Mucosa of stomach (tissue), 1 donor: Measurements from ENCODE around the gene TXNDC5.

ENCODE experiments used
- H3K27me3 ChIP-seq: one replicate; pipeline ENCODE4 v1.7.0; 2013; ENCODE audit warnings: mild to moderate bottlenecking, low read length; ENCODE audit not compliant: control insufficient read depth, insufficient read depth
- H3K36me3 ChIP-seq: one replicate; pipeline ENCODE4 v1.7.0; 2013; ENCODE audit warnings: low read length; ENCODE audit not compliant: control insufficient read depth, insufficient read depth
- H3K4me1 ChIP-seq: one replicate; pipeline ENCODE4 v1.7.0; 2013; ENCODE audit warnings: mild to moderate bottlenecking, low read length; ENCODE audit not compliant: control insufficient read depth, insufficient read depth
- H3K4me3 ChIP-seq: one replicate; pipeline ENCODE4 v1.7.0; 2013; ENCODE audit warnings: low read length
- H3K9ac ChIP-seq: one replicate; pipeline ENCODE4 v1.7.0; 2013; ENCODE audit warnings: mild to moderate bottlenecking, low read length, moderate library complexity
- H3K9me3 ChIP-seq: one replicate; pipeline ENCODE4 v1.7.0; 2013; ENCODE audit warnings: mild to moderate bottlenecking, low read length, moderate library complexity; ENCODE audit not compliant: control insufficient read depth
- donor health status: Pancreatic carcinoma.

Gene TXNDC5

DNA sequence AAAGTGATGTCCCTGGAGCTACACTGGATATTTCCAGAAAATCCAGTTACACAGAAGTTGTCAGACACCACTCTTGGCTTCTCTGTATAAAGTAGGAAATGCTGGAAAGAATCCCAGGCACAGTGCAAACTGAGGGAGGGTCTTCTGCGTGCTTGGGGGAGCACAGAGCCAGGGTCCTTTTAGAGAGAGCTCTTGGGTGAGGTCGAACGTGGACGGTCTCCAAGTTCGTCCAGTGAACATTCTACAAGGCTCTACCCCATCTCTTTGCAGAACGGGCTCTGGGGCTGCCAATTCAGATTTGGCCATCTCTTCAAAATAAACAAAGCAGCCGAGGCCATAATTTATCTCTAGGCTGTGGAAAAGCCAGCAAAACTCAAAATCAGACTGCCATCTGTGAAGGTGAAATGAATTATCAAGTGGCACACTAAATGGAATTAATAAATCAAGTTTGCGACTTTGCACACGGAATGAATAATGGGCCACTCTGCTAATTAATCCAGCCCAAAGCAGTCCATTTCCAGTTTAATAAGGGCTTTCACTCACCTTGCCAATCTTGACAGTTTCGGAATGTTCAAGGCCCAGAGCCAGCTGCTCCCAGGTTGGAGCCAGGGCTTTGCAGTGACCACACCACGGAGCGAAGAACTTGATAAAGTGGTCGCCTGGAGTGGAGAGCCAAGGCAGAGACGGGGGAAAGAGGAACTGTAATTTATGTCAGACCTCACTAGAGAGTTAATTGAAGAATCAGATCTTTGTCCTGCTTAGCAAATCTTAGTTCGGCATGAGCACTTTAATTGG, 19.3 kb downstream of the TXNDC5 start:
- Histone ChIP-seq H3K36me3 (peaks cover 5% of the 10 kb centered on the region), H3K4me1 (no peaks in the 10 kb centered on the region), H3K9me3 (no peaks in the 10 kb centered on the region), H3K9ac (no peak overlapping the region), H3K27me3 (no peaks in the 10 kb centered on the region), H3K4me3 (no peak overlapping the region)

DNA sequence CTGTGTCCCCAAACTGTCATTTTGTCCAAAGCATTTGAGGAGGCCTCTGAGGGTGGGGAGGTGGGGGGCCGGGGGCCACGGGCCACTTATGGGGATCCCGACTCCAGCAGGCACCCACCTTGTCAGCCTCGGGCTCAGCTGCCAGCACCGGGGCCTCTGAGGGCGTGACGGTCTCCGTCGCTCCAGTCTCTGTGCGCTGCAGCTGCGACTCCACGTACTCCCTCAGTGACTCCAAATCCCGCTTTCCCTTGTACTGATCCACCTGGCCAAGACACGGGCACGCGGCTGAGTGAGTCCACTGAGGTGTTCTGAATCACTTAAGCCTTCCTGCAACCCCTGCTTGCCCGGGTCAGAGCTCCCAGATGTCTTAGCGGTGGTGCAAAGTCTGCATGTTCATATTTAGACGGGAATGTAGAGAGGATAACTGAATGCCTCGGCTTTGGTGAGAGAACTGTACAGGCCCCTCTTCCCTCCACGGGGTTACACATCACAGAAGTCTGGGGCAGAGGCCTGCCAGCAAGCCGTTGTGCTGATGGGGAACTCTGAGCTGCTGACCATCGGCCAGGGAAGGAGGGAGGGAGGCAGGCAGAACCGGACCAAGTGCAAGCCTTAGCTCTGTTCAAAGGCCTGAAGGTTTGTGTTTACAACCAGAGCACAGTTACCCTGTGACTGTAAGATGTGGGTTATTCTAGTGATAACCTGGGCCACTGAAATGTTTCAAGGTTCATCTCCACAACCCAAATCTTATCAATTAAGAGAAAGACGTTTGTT, 21.8 kb downstream of the TXNDC5 start:
- Histone ChIP-seq H3K4me3 (no peak overlapping the region), H3K36me3 (peaks cover 5% of the 10 kb centered on the region), H3K27me3 (no peaks in the 10 kb centered on the region), H3K4me1 (no peaks in the 10 kb centered on the region), H3K9me3 (no peaks in the 10 kb centered on the region), H3K9ac (no peak overlapping the region)

DNA sequence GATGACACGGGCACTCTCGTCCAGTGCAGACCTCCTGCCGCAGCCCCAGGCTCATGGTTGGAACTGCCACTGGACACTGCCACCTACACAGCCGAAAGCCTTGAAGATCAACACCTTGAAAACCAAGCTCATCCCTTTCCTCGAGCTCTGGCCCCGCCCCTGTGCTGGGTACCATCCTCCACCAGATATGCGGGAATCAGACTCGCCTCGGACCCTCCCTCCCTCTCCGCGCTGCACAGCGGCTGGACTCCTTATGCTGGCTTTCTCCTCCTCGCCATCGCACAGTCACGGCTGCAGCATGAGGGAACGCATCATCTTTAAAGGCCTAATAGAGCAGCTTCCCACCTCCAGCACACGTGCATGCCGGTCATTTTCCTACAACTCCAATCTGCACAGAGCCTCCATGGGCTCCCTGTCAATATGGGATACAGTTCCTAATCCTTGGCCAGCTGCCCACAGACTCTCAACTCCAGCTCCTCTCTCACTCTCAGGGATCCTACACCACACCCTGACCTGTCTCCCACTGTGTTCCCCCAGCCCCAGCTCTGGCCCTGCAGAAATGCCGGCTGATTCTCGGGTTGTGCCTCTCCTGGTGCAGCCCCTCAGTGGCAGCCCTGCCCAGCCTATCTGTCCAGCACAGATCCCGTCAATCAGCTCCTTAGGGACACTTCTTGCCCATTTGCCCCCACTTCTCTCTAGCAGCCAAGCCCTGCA, 23.2 kb downstream of the TXNDC5 start:
- H3K36me3 ChIP-seq = peaks cover 5% of the 10 kb centered on the region
- no peaks in the 10 kb centered on the region for H3K4me1 ChIP-seq
- H3K9me3 ChIP-seq = no peaks in the 10 kb centered on the region
- no peak overlapping the region for H3K9ac ChIP-seq
- no peaks in the 10 kb centered on the region for H3K27me3 ChIP-seq
- no peak overlapping the region for H3K4me3 ChIP-seq

DNA sequence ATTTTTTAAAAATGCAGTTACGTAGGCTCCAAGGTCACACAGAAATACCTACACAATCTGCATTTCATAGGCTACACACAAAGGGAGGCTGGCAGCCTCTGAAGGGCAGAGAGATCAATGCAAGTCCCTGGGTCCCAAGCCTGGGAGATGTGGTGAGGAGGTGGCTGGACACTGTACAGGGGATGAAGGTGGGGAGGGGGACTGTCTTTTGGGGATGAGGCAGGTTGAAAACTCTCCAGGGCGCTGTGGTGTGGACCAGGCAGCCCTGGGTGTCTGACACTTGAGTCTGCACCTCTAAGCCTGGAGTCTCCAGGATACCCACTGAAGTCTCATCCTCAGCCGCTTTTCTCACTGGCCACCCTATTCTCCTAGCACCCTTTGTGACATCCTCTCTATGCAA, 24.5 kb downstream of the TXNDC5 start:
- Histone ChIP-seq H3K9me3 (no peaks in the 10 kb centered on the region), H3K4me3 (no peak overlapping the region), H3K9ac (no peak overlapping the region), H3K4me1 (no peaks in the 10 kb centered on the region), H3K27me3 (no peaks in the 10 kb centered on the region), H3K36me3 (peaks cover 5% of the 10 kb centered on the region)

DNA sequence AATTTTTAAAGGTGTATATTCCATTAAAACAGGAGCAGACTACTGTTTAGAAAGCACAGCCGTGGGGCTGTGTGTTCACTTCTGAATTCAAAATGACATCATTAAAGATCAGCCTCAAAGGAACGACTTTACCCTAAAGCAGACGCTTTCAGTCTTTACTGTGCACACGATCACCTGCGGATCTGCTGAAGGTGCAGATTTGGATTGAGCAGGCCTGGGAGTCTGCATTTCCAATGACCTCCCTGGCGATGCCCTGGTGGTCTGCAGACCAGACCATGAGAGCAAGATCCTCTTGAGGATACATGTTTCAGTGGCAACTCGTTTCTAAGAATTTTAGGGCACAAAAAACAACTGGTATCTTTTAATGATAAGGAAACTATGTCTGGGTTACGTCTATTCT, 27.2 kb downstream of the TXNDC5 start:
- H3K9me3 ChIP-seq = no peaks in the 10 kb centered on the region
- no peak overlapping the region for H3K4me3 ChIP-seq
- H3K27me3 ChIP-seq = no peaks in the 10 kb centered on the region
- no peak overlapping the region for H3K9ac ChIP-seq
- no peaks in the 10 kb centered on the region for H3K4me1 ChIP-seq
- H3K36me3 ChIP-seq = no peaks in the 10 kb centered on the region

DNA sequence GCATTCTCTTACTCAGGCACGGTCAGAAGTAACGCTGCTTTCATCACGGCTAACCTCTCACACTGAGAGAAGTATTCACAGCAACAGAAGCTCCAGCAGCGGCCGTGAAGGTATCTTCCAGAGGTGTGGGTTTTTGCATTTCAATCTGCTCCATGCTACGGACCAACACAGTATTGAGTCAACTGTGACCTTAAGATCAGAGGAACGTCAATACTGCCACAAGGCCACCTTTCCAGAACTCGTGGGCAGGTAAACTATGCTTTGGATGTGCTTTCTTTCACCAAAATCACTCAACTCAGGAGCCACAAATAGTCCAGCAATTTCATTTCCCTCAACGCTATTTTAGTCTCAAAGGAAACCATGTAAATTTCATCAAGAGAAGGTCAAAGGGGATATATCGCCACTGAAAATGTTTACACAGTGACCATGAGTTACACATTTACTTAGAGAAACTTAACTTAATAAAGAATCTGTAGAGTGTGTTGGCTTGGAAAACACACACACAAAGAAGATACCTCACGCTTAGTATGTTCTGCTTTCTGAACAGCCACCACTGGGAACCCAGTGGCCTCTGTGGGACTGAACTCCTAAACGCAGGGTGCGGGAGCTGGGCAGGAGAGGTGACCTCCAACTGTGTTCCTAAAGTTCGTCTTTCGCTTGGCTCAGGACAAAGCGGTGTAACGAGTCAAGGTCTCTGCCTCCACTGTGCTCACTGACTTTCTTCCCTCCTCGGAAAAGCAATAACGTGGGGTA, 27.9 kb downstream of the TXNDC5 start:
- Histone ChIP-seq H3K36me3 (no peaks in the 10 kb centered on the region), H3K4me1 (no peaks in the 10 kb centered on the region), H3K9me3 (no peaks in the 10 kb centered on the region), H3K27me3 (no peaks in the 10 kb centered on the region), H3K4me3 (no peak overlapping the region), H3K9ac (no peak overlapping the region)

DNA sequence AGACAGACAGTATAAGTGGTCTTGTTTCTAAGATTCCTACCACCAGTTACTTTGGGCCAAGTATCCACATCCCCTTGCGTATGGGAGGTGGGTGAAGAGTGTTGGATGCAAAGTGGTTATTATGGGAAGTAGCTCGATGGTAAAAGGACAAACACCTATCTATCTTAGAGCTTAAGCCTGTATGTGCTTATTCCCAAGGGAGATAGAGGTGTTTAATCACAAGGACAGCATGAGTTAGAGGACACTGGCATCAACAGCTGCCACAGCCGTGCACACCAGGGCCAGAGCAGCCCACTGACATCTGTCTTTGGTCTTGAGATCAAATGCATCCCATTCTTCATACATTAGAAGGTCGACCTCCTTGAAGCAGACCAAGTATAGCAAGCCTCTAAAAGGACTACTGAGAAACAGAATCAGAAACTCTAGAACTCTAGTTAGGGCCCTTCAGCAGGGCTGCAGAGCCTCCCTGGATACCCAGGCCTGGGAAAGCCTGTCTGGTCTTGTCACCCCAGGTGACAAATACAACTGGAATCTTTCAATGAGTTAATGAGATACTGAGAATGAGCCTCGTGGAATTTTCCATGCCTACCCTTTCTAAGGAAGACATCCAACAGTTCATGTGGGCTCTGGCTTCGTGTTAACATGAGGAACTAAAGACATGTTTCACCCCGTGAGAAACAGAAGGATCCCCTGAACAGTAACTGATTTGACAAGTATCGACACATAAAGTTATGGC, 28.7 kb downstream of the TXNDC5 start:
- no peaks in the 10 kb centered on the region for H3K9me3 ChIP-seq
- H3K4me1 ChIP-seq = no peaks in the 10 kb centered on the region
- H3K36me3 ChIP-seq = no peaks in the 10 kb centered on the region
- H3K9ac ChIP-seq = no peak overlapping the region
- no peaks in the 10 kb centered on the region for H3K27me3 ChIP-seq
- no peak overlapping the region for H3K4me3 ChIP-seq

DNA sequence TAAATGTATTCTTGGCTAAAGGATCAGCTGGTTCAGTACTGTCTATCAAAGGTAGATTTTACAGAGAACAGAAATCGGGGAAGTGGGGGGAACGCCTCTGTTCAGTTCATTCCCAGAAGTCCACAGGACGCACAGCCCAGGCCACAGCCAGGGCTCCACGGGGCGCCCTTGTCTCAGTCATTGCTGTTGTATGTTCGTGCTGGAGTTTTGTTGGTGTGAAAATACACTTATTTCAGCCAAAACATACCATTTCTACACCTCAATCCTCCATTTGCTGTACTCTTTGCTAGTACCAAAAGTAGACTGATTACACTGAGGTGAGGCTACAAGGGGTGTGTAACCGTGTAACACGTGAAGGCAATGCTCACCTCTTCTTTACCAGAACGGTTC, 29.9 kb downstream of the TXNDC5 start:
- H3K9me3 ChIP-seq = no peaks in the 10 kb centered on the region
- H3K36me3 ChIP-seq = no peaks in the 10 kb centered on the region
- H3K27me3 ChIP-seq = no peaks in the 10 kb centered on the region
- H3K4me3 ChIP-seq = no peak overlapping the region
- H3K9ac ChIP-seq = no peak overlapping the region
- no peaks in the 10 kb centered on the region for H3K4me1 ChIP-seq

DNA sequence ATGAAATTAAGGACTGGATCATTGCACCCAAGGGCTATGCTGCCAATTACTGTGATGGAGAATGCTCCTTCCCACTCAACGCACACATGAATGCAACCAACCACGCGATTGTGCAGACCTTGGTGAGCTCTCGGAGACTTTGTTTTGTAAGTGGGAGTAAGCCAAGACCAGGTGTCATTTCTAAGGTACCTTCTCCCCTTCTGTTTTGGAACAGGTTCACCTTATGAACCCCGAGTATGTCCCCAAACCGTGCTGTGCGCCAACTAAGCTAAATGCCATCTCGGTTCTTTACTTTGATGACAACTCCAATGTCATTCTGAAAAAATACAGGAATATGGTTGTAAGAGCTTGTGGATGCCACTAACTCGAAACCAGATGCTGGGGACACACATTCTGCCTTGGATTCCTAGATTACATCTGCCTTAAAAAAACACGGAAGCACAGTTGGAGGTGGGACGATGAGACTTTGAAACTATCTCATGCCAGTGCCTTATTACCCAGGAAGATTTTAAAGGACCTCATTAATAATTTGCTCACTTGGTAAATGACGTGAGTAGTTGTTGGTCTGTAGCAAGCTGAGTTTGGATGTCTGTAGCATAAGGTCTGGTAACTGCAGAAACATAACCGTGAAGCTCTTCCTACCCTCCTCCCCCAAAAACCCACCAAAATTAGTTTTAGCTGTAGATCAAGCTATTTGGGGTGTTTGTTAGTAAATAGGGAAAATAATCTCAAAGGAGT, 30.4 kb downstream of the TXNDC5 start:
- H3K36me3 ChIP-seq = no peaks in the 10 kb centered on the region

DNA sequence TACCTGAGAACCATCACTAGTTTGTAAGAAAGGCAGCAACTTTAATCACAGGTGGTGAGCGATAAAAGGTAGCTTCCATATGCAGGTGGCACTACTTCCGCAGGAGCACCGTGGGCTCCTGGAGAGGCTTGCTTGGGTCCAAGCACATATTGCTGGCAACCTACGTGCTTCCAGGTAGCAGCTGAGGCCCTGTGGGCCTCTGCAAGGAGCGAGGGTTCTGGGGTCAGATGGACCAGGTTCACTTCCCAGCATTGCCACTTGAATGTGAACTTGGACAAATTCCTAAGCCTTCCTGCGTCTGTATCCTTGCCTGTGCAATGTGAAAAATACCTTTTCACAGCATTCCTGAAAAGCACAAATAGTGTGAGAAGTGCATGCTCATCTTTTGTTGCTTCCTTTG, 31.0 kb downstream of the TXNDC5 start:
- Histone ChIP-seq H3K4me1 (no peaks in the 10 kb centered on the region), H3K36me3 (no peaks in the 10 kb centered on the region)

More for the DNA sequence above, 30.4 kb downstream of the TXNDC5 start:
- no peak overlapping the region for H3K9ac ChIP-seq
- no peaks in the 10 kb centered on the region for H3K27me3 ChIP-seq
- no peaks in the 10 kb centered on the region for H3K4me1 ChIP-seq
- H3K9me3 ChIP-seq = no peaks in the 10 kb centered on the region
- no peak overlapping the region for H3K4me3 ChIP-seq

DNA sequence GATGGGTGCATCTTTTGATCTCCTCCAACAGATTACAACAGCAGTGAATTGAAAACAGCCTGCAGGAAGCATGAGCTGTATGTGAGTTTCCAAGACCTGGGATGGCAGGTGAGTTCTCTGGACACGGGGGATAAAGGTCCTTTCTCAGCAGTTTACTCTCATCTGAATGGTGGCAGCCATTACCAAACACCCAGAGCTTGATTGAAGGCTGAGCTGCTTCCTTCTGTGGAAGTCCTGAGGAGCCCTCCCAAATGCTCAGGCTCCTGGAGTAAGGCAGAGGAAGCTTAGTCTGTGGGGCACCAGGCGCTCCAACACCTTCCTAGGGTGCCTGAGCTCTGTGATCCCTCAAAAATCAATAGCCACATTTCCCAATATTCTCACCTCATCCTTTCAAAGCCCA, 31.5 kb downstream of the TXNDC5 start:
- Histone ChIP-seq H3K36me3 (no peaks in the 10 kb centered on the region), H3K27me3 (no peaks in the 10 kb centered on the region), H3K4me1 (no peaks in the 10 kb centered on the region), H3K9ac (no peak overlapping the region), H3K4me3 (no peak overlapping the region), H3K9me3 (no peaks in the 10 kb centered on the region)

More for the DNA sequence above, 31.0 kb downstream of the TXNDC5 start:
- Histone ChIP-seq H3K9me3 (no peaks in the 10 kb centered on the region), H3K27me3 (no peaks in the 10 kb centered on the region), H3K9ac (no peak overlapping the region), H3K4me3 (no peak overlapping the region)
